Aorta (tissue), 5 donors: ENCODE results near the gene DDX24. TPM values are rescaled to one million over a fixed set of nuclear protein-coding genes. Genes with fewer than 3 reads are reported as not detected.

ENCODE experiments used
- ATAC-seq: fragments of 200-7000 bp; cut with Tn5 transposase; one replicate; pipeline ENCODE4 v1.9.1; 2022; ENCODE audit warnings: moderate library complexity; ENCODE audit not compliant: low FRiP score
- DNase-seq, 2 donors: peaks; one replicate each; pipeline ENCODE4 v3.0.0-alpha.2; 2020
- H3K27ac ChIP-seq, 2 donors: one replicate each; pipeline ENCODE4 v1.5.1; 2013; ENCODE audit warnings: low read length in 2 of 2, mild to moderate bottlenecking in 2 of 2, moderate library complexity in 2 of 2, control low read depth in 1 of 2, inconsistent platforms in 1 of 2, low read depth in 1 of 2
- H3K27me3 ChIP-seq, 2 donors: one replicate each; pipeline ENCODE4 v1.6.1; 2013; ENCODE audit warnings: control low read depth in 1 of 2, low read length in 1 of 2, mild to moderate bottlenecking in 1 of 2, moderate library complexity in 1 of 2; ENCODE audit not compliant: insufficient read depth in 2 of 2, control insufficient read depth in 1 of 2
- H3K36me3 ChIP-seq, 2 donors: one replicate each; pipeline ENCODE4 v1.6.1; 2013; ENCODE audit warnings: control low read depth in 1 of 2, low read length in 1 of 2, mild to moderate bottlenecking in 1 of 2; ENCODE audit not compliant: insufficient read depth in 2 of 2, control insufficient read depth in 1 of 2
- H3K4me1 ChIP-seq, 2 donors: one replicate each; pipeline ENCODE4 v1.6.1; 2013; ENCODE audit warnings: low read length in 2 of 2, control low read depth in 1 of 2, mild to moderate bottlenecking in 1 of 2, moderate library complexity in 1 of 2; ENCODE audit not compliant: insufficient read depth in 2 of 2, control insufficient read depth in 1 of 2
- H3K4me3 ChIP-seq, 2 donors: one replicate each; pipeline ENCODE4 v1.5.1; 2013; ENCODE audit warnings: low read length in 2 of 2, control low read depth in 1 of 2, mild to moderate bottlenecking in 1 of 2
- H3K9me3 ChIP-seq: one replicate; pipeline ENCODE4 v1.6.1; 2013; ENCODE audit warnings: mild to moderate bottlenecking, low read length; ENCODE audit not compliant: control insufficient read depth
- WGBS, 2 donors: extraction: QIAGEN DNeasy Blood & Tissue Kit; methylation state at CpG; one replicate each; pipeline ENCODE4 v1.1.7; 2013; 5-methylcytosine and 5-hydroxymethylcytosine counted together
- intact Hi-C, 2 donors: fragments of 100-400 bp; cut with DNase I; formaldehyde crosslinking; loops; one replicate each; pipeline versions ENCODE4 v1.14.2 to v1.15.0; 2022
- long read RNA-seq, 2 donors: library from polyadenylated mRNA; unstranded; transcript quantifications; one replicate each; pipeline ENCODE4 v2.0.0, GENCODE V29; 2020 to 2021
- polyA plus RNA-seq, 2 donors: library from polyadenylated mRNA; stranded (reverse); fragments of 200-250 nt; gene quantifications; one replicate each; pipeline ENCODE4 v1.2.3, GENCODE V29; 2013
- total RNA-seq, 2 donors: library from RNA; stranded (reverse); fragmentation: NEBNext Ultra II Directional; extraction: Animal tissue kit (Norgen Biotek cat#: 25700); gene quantifications; one replicate each; pipeline ENCODE4 v1.2.1, GENCODE V29; 2021
- donor health status: healthy with polysubstance abuse.
- donor health status: Bipolar disorder and iron deficiency.
- donor health status: DM: no; HTN: no; CAD: no.
- donor health status: DM: no; HTN: no; CAD: no.
- donor health status: DM: yes; HTN: yes; CAD: no.

DDX24 gene, protein sequence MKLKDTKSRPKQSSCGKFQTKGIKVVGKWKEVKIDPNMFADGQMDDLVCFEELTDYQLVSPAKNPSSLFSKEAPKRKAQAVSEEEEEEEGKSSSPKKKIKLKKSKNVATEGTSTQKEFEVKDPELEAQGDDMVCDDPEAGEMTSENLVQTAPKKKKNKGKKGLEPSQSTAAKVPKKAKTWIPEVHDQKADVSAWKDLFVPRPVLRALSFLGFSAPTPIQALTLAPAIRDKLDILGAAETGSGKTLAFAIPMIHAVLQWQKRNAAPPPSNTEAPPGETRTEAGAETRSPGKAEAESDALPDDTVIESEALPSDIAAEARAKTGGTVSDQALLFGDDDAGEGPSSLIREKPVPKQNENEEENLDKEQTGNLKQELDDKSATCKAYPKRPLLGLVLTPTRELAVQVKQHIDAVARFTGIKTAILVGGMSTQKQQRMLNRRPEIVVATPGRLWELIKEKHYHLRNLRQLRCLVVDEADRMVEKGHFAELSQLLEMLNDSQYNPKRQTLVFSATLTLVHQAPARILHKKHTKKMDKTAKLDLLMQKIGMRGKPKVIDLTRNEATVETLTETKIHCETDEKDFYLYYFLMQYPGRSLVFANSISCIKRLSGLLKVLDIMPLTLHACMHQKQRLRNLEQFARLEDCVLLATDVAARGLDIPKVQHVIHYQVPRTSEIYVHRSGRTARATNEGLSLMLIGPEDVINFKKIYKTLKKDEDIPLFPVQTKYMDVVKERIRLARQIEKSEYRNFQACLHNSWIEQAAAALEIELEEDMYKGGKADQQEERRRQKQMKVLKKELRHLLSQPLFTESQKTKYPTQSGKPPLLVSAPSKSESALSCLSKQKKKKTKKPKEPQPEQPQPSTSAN
- 100 to 1,000 TPM; 190 to 198 TPM for total RNA-seq
- polyA plus RNA-seq, result 100 to 1,000 TPM in 1 of 2 donors, 10 to 100 TPM in 1; 43.7 to 158 TPM
- long read RNA-seq, donor 1, full-length matches to known transcripts, result 98 of 148 reads
- long read RNA-seq, donor 1, partial matches to known transcripts, result 41 of 148 reads
- long read RNA-seq, donor 1, other reads (novel, unspliced or antisense), result 9 of 148 reads
- long read RNA-seq, donor 2, full-length matches to known transcripts, result 57 of 72 reads
- long read RNA-seq, donor 2, partial matches to known transcripts, result 9 of 72 reads
- long read RNA-seq, donor 2, other reads (novel, unspliced or antisense), result 6 of 72 reads

DNA sequence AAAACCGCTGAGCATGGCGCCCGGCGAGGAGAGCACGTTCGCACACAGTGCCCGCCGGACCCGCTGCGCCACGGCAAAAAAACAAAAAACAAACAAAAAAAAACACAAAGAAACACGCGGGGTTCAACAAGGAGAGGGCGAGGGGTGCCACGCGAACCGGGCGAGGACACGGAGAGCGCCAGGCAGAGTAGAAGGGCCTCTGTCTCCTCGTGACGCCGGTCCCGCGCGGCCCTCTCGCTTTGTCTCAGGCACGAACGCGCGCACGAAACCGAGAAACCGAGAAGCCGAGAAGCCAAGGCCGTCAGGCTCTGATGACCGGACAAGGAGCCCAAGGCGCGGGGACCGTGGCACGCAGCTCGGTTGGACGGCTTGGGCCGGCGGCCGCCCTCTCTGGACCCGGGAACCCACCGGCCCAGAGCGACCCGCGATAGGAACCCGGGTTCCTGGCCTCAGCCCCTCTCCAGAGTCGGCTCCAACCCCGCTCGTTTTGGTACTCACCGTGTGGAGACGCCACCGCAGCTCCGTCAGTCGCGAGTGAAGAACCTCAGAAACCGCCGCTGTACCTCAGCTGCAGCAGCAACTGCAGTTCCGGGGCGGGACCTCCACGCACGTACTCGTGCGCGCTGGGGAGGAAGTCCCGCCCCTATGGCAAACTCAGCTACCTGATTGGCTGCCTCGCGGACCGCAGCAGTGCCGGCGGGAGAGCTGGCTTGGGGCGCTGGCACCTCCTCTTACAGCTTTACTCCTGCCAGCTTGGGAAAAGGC is at the start of gene DDX24, which contains the start of gene IFI27L1:
TSS of gene DDX24 (minus strand) at position 582 of the 765 bp plus-strand sequence. CDS start 1,460 bp downstream, outside the sequence.
TSS of gene IFI27L1 (plus strand) at position 690 of the 765 bp plus-strand sequence. CDS start 15,628 bp downstream, outside the sequence.
- Histone ChIP-seq H3K9me3 (no peaks in the 10 kb centered on the region), H3K4me3 (peak within 1 kb of the TSS; percentile 57 to 97), H3K36me3 (peaks cover 0 to 3% of the 10 kb centered on the region in 2 donors), H3K27ac (peak within 1 kb of the TSS; percentile 45 to 49), H3K4me1 (peaks cover 0 to 5% of the 10 kb centered on the region in 2 donors), H3K27me3 (no peaks in the 10 kb centered on the region)
- DNase-seq (peak; percentile 98 to 99), ATAC-seq (peak; percentile 99)
- WGBS, 2 donors, result 0 to 1% methylated on average over 66 to 77 of the region's 77 CpGs
- intact Hi-C loops, result loop anchor here (2.0 to 5.0 kb wide), 2 partner anchors 46 to 48 kb away; partner anchors contain the start of gene IFI27L2 (in 2 of the 2)

DNA sequence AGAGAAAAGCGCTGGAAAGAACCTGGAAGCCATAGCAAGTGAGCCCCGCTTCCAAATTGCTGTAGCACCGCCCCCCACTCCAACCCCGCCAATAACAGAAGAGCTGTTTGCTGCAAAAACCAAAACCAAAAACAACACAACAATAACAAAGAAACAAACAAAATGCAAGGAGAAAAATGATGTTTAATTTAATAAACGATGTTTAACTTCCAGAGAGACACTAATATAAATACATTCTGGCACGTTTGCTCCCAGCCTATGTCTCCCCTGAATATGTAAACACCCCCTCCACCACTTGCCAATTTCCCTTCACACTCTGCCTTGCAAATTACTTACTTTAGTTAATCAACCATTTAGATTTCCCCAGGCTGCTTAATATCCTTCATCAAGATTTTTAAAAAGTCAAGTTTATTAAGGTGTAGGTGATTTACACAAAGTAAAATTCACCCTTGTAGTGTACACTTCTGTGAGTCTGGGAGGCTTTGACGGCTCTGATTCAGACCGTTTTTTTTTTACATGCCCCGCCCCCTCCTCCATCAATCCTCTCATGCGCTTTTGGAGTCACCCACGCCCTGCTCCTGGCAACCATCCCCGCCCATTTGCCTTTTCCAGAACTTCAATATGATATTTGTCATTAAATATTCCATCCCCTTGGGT is 48.9 kb upstream of the DDX24 start:
- peak; percentile 75 to 82 for DNase-seq
- Histone ChIP-seq H3K9me3 (no peaks in the 10 kb centered on the region), H3K27me3 (no peaks in the 10 kb centered on the region), H3K4me3 (peak overlapping the region; percentile 35 to 57), H3K27ac (no peak overlapping the region), H3K4me1 (no peaks in the 10 kb centered on the region), H3K36me3 (no peaks in the 10 kb centered on the region)
- intact Hi-C loops, result loop anchor here (2.0 to 5.0 kb wide), 2 partner anchors 48 to 49 kb away; partner anchors contain the start of genes DDX24 (in 2 of the 2) and IFI27L1 (in 2 of the 2)
- no peak for ATAC-seq
- 0% methylated on average over 12 of the region's 12 CpGs for WGBS, 2 donors

DNA sequence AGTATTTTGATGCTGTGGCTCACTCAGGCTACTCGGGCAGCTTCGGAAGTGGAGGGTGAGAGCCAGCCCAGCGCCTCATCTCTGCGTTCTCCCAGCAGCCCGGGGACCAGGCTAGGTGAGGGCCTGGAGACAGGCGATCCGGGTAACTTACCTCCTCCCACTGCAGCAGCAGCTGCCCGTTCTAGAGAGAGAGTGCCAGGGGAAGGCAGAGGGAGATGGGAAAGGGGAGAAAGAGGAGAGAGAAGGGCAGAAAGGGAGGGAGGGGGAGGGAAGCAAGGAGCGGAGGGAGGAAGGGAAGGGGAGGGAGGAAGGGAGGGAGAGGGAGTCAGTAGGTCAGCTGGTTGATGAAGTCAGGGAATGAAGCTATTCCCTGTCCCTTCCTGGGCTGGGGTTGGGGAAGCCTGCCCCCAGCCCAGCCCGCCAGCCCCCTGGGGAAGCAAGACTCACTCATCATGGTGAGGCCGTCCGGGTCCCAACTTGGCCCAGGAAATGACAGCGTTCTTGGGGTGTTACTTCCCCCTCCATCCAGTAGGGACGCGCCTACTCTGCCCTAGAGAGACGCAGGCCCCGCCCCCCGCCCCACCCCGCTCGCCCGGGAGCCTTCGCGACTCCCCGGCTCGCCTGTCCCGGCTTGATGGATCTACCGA is 48.2 kb upstream of the DDX24 start, which contains the start of gene IFI27L2:
TSS of gene IFI27L2 (minus strand) at position 494 of the 647 bp plus-strand sequence. CDS start at position 454, 40 bp downstream.
- peak within 1 kb of the TSS in 1 of 2 donors; percentile 46 for H3K27ac ChIP-seq
- no peaks in the 10 kb centered on the region for H3K9me3 ChIP-seq
- ATAC-seq, result peak; percentile 91
- no peaks in the 10 kb centered on the region for H3K27me3 ChIP-seq
- WGBS, 2 donors, result 0 to 1% methylated on average over 15 to 27 of the region's 27 CpGs
- peak; percentile 83 to 89 for DNase-seq
- no peaks in the 10 kb centered on the region for H3K4me1 ChIP-seq
- H3K36me3 ChIP-seq, result no peaks in the 10 kb centered on the region
- intact Hi-C loops, result loop anchor here (2.0 to 5.0 kb wide), 2 partner anchors 47 to 48 kb away; partner anchors contain the start of genes DDX24 (in 2 of the 2) and IFI27L1 (in 2 of the 2)
- peak within 1 kb of the TSS; percentile 35 to 57 for H3K4me3 ChIP-seq

DNA sequence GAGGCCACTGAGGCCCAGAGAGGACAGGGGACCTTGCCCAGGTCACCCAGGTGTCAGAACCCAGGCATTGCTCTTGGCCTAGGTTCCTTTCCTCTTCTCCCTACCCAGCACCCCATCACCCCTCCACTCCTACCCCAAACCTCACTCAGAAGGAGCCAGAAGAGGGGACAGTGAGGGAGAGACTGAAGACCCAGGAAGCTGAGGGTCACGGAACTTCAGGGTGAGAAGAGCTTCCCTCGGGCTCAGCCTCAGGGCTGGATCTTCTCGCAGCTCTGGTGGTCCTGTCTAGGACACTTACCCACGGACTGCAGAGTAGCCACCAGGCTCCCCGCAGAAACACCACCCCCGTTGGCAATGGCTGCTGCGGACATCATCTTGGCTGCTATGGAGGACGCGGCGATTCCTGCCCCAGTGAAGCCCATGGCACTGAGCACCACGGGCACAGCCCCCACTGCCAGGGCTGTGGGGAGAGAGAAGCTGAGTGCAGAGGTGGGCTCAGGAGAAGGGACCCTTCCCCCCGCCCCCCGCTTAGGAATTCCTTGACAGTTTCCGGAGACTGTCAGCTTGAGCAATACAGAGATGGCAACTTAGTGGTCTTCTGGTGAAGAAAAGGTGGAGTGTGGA is 47.3 kb upstream of the DDX24 start:
- Histone ChIP-seq H3K27ac (peak overlapping the region in 1 of 2 donors; percentile 46), H3K4me3 (no peak overlapping the region), H3K4me1 (no peaks in the 10 kb centered on the region), H3K36me3 (no peaks in the 10 kb centered on the region), H3K9me3 (no peaks in the 10 kb centered on the region), H3K27me3 (no peaks in the 10 kb centered on the region)
- intact Hi-C loops, result loop anchor here (2.0 to 5.0 kb wide), 2 partner anchors 46 to 48 kb away; partner anchors contain the start of genes DDX24 (in 2 of the 2) and IFI27L1 (in 2 of the 2)
- DNase-seq, result no peak
- ATAC-seq, result no peak
- 90 to 92% methylated on average over 14 of the region's 14 CpGs for WGBS, 2 donors

DNA sequence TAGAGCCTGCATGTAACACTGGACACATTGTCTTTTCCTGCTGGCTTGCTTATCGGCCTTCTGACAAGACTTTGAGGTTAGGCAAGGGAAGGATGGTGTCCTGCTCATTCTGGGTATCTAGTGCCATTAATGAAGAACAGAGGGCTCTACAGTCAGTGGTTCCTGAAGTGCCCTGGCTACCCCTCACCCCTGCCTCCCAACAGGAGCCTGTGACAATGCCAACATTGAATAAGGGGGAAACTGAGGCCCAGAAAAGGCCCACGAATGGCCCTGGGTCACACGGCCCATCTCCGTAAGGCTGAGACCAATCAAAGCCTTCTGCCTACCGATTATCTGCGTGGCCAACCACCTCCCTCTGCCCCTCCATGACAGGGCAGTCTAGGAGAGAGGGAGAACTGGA is 46.3 kb upstream of the DDX24 start:
- WGBS, 2 donors, result 94 to 97% methylated on average over 6 of the region's 6 CpGs
- Histone ChIP-seq H3K36me3 (no peaks in the 10 kb centered on the region), H3K4me3 (no peak overlapping the region), H3K9me3 (no peaks in the 10 kb centered on the region), H3K27me3 (no peaks in the 10 kb centered on the region), H3K4me1 (no peaks in the 10 kb centered on the region), H3K27ac (no peak overlapping the region)
- ATAC-seq, result no peak
- no peak for DNase-seq
- intact Hi-C loops, result loop anchor here in 1 of 2 donors (5.0 kb wide), 1 partner anchor 45 kb away; the partner anchor contains the start of genes DDX24 and IFI27L1

DNA sequence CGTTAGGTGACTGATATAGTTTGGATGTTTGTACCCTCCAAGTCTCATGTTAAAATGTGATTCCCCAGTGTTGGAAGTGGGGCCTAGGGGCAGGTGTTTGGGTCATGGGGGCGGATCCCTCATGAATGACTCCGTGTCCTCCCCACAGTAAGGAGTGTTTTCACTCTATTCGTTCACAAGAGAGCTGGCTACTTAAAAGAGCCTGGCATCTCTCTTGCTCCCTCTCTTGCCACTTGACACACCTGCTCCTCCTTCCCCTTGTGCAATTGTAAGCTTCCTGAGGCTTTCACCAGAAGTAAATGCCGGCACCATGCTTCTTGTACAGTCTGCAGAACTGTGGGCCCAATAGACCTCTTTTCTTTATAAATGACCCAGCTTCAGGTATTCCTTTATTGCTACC is 45.8 kb upstream of the DDX24 start:
- ATAC-seq (no peak), DNase-seq (no peak)
- intact Hi-C loops, result loop anchor here in 1 of 2 donors (5.0 kb wide), 1 partner anchor 44 kb away; the partner anchor contains the start of genes DDX24 and IFI27L1
- H3K27me3 ChIP-seq, result no peaks in the 10 kb centered on the region
- no peaks in the 10 kb centered on the region for H3K4me1 ChIP-seq
- no peak overlapping the region for H3K27ac ChIP-seq
- WGBS, 2 donors, result 89% methylated on average over 5 of the region's 5 CpGs
- no peak overlapping the region for H3K4me3 ChIP-seq
- no peaks in the 10 kb centered on the region for H3K9me3 ChIP-seq
- no peaks in the 10 kb centered on the region for H3K36me3 ChIP-seq
